HL-60/S4 treated with phorbol 12-myristate 13-acetate at 8.2 ng/mL for 4 days and 3 days (cell line): ENCODE results near the gene SLC25A38.
"Not testable (repeated sequence)": the region's sequence is repeated elsewhere in the genome, so short reads cannot be mapped to it uniquely, and the experiment has no call there.

Experiments
- in situ Hi-C: fragments of 300-500 bp; cut with MboI; formaldehyde crosslinking; loops from 2 replicates; pipeline ENCODE4 v1.15.0; 2022; ENCODE audit warnings: low sequenced_read_pairs

SLC25A38 gene

GRCh38 chr3:39383045-39383880 is at the start of gene SLC25A38:
Gene SLC25A38, plus strand, starts transcription at chr3:39383370. Its CDS starts 355 bp downstream, at chr3:39383725.
- in situ Hi-C loops = no loop called here

- in situ Hi-C loops = no loop called here
These were observed 49.6 kb upstream of the SLC25A38 start for GRCh38 chr3:39333607-39334006.

GRCh38 chr3:39334205-39334604 is 49.0 kb upstream of the SLC25A38 start:
- in situ Hi-C loops = no loop called here

GRCh38 chr3:39338201-39338600 is 45.0 kb upstream of the SLC25A38 start:
- in situ Hi-C loops = no loop called here

GRCh38 chr3:39339086-39339485 is 44.1 kb upstream of the SLC25A38 start:
- in situ Hi-C loops = no loop called here

- in situ Hi-C loops = no loop called here
These were observed 40.0 kb upstream of the SLC25A38 start for GRCh38 chr3:39343076-39343717.

- in situ Hi-C loops = no loop called here
These were observed 39.4 kb upstream of the SLC25A38 start for GRCh38 chr3:39343760-39344159.

GRCh38 chr3:39344746-39345344 is 38.3 kb upstream of the SLC25A38 start:
- in situ Hi-C loops = no loop called here

GRCh38 chr3:39346785-39347585 is 36.2 kb upstream of the SLC25A38 start:
- in situ Hi-C loops = no loop called here

- in situ Hi-C loops = no loop called here
These were observed 35.6 kb upstream of the SLC25A38 start for GRCh38 chr3:39347586-39347876.

GRCh38 chr3:39349080-39349479 is 34.1 kb upstream of the SLC25A38 start:
- in situ Hi-C loops = no loop called here

- in situ Hi-C loops = no loop called here
These were observed 32.5 kb upstream of the SLC25A38 start for GRCh38 chr3:39350714-39351113.

- in situ Hi-C loops = not testable (repeated sequence)
These were observed 32.0 kb upstream of the SLC25A38 start for GRCh38 chr3:39351134-39351533.

GRCh38 chr3:39353168-39353927 is 29.8 kb upstream of the SLC25A38 start:
- in situ Hi-C loops = not testable (repeated sequence)

- in situ Hi-C loops = no loop called here
These were observed 24.8 kb upstream of the SLC25A38 start for GRCh38 chr3:39358333-39358732.

GRCh38 chr3:39361252-39361927 is 21.8 kb upstream of the SLC25A38 start:
- in situ Hi-C loops = no loop called here

- in situ Hi-C loops = no loop called here
These were observed 21.0 kb upstream of the SLC25A38 start for GRCh38 chr3:39362192-39362591.

- in situ Hi-C loops = no loop called here
These were observed 20.4 kb upstream of the SLC25A38 start for GRCh38 chr3:39362812-39363211.

- in situ Hi-C loops = not testable (repeated sequence)
These were observed 12.7 kb upstream of the SLC25A38 start for GRCh38 chr3:39370450-39370849.

- in situ Hi-C loops = no loop called here
These were observed 10.3 kb upstream of the SLC25A38 start for GRCh38 chr3:39372833-39373232.
